Fibroblast of villous mesenchyme (primary cell): ENCODE data around the gene CCL7. TPM values are rescaled to one million over a fixed set of nuclear protein-coding genes. Genes with fewer than 3 reads are reported as not detected.
A peak's percentile ranks its signal among the peaks of the same experiment; 100 is the strongest.

Source experiments
- DNase-seq: peaks from one replicate; pipeline ENCODE4 v3.0.0-alpha.2; 2010; ENCODE audit warnings: low read depth
- H3K4me3 ChIP-seq: 2 replicates; pipeline ENCODE4 v1.5.1; 2011; ENCODE audit warnings: low read depth, mild to moderate bottlenecking, low read length
- total RNA-seq: library from RNA; depleted of rRNA; stranded (reverse); fragments of >200 nt; gene quantifications from 2 replicates; pipeline ENCODE4 v1.2.3, GENCODE V29; 2012
- TF ChIP-seq, protein P1 (sequence below): IDR thresholded peaks from 2 replicates; pipeline ENCODE4 v1.5.1; 2012; ENCODE audit warnings: low read depth, mild to moderate bottlenecking, low read length; ENCODE audit not compliant: insufficient read depth

CCL7 gene
- 0.43 TPM in 1 of 2 replicates, not detected in the other for total RNA-seq

DNA sequence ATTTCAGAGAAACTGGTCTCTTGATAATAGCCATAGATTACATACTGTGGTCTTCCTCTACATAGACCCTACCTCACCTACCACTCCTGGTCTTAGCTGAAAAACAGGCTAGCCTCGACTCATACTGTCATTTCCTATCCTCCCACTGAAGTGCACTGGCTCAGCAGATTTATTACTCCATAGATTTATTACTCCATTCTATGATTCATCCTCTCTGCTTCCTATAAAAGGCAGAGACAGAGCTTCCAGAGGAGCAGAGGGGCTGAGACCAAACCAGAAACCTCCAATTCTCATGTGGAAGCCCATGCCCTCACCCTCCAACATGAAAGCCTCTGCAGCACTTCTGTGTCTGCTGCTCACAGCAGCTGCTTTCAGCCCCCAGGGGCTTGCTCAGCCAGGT lies at the start of gene CCL7:
Gene CCL7 (plus strand): TSS at position 253 of the 400 bp plus-strand sequence. CDS start 70 bp downstream, at position 323.
- DNase-seq: peak; percentile 37
- TF ChIP-seq, protein P1, sequence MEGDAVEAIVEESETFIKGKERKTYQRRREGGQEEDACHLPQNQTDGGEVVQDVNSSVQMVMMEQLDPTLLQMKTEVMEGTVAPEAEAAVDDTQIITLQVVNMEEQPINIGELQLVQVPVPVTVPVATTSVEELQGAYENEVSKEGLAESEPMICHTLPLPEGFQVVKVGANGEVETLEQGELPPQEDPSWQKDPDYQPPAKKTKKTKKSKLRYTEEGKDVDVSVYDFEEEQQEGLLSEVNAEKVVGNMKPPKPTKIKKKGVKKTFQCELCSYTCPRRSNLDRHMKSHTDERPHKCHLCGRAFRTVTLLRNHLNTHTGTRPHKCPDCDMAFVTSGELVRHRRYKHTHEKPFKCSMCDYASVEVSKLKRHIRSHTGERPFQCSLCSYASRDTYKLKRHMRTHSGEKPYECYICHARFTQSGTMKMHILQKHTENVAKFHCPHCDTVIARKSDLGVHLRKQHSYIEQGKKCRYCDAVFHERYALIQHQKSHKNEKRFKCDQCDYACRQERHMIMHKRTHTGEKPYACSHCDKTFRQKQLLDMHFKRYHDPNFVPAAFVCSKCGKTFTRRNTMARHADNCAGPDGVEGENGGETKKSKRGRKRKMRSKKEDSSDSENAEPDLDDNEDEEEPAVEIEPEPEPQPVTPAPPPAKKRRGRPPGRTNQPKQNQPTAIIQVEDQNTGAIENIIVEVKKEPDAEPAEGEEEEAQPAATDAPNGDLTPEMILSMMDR: no peak
- H3K4me3 ChIP-seq: no peak within 1 kb of the TSS

- TF ChIP-seq, protein P1: no peak
- DNase-seq: peak; percentile 20
- H3K4me3 ChIP-seq: no peak overlapping the region
These were observed 49.1 kb upstream of the CCL7 start for GRCh38 chr17:34220752-34221395.

DNA sequence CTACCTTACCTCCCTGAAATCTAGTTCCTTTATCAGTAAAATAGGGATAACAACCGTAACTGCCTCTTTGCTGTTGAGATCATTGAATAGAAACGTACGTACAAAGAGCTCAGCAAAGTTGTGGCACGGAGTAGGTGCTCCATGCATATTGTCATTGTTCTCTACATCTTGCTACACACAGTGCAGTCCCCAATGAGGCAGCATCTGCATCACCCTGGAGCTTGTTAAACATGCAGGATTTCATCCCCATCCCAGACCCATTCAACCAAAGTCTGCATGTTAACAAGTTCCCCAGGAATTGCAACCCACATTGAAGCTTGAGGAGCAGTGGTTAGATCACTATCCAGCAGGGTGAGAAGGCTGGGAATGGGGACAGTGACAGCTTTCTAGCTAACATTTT lies 48.6 kb upstream of the CCL7 start:
- H3K4me3 ChIP-seq: no peak overlapping the region
- DNase-seq: no peak
- TF ChIP-seq, protein P1: no peak

- TF ChIP-seq, protein P1: no peak
- H3K4me3 ChIP-seq: no peak overlapping the region
- no peak for DNase-seq
These were observed 47.1 kb upstream of the CCL7 start for GRCh38 chr17:34222722-34223497.

DNA sequence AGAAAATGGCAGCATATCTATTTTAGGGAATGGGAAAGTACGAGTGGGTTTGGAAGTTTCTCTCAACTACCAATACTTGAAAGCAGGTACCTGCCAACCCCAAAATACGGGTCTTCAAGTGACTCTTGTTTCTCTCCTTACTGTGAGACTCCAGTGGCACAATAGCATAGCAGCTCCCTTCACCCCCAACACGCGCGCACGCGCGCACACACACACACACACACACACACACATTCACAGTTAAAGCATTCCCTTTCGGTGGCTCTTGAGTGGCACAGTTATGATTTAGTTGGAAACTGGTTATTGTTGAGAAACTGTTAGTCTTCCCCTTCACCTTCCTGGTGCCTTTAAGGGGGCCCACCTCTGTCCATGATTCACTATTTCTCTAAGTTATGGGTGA lies 45.0 kb upstream of the CCL7 start:
- H3K4me3 ChIP-seq: no peak overlapping the region
- TF ChIP-seq, protein P1: no peak
- no peak for DNase-seq

- TF ChIP-seq, protein P1: no peak
- no peak for DNase-seq
These were observed 43.8 kb upstream of the CCL7 start for GRCh38 chr17:34226011-34226743.

More at GRCh38 chr17:34226011-34226743, 43.8 kb upstream of the CCL7 start:
- H3K4me3 ChIP-seq: no peak overlapping the region
